NCI-H526 (cell line): ENCODE data around the gene GNAI3.

Source experiments
- DNase-seq, 2 experiments: peaks; one replicate each; lab custom pipeline; 2025; lab: John Stamatoyannopoulos, UW

The GNAI3 gene

DNA sequence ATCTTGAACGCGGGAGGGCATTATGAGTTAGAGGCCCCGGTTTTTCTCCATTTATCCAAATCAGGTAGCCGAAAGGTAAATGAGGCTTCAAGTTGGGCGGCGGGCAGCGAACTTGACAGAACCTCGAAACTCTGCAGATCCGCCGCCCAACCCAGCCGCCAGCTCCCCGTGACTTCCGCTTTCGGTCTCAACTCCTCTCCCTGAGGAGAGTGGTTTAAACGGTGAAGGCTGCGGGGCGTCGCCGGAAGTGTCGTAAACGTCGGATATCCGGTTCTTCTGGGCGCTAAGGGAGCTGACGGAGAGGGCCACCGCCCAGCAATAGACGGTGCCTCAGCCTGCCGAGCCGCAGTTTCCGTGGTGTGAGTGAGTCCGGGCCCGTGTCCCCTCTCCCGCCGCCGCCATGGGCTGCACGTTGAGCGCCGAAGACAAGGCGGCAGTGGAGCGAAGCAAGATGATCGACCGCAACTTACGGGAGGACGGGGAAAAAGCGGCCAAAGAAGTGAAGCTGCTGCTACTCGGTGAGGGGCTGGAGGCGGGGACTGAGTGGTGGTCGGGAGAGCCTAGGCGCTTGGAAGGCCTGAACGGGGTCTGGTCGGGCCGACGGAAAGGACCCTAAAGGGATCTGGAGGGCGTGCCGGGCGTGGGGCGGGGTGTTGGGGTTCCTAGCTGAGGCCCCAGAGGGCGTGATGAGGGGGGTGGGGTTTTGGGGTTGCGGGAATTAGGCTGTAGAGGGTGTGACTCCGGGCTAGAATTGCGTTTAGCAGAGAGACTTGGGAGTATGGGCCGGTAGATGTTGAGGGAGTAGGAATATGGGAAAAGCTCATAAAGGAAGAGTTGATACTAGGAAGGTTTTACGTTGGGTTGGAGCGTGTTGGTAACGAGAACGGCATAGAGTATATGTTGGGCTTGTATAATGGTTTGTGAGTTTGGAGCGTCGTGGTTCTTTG lies at the start of gene GNAI3:
GNAI3 (plus strand) TSS at position 295 of the 947 bp plus-strand sequence; CDS start at position 401, 106 bp downstream.
- peak; percentile 96 to 98 for DNase-seq

GRCh38 chr1:109499081-109499480 lies 49.3 kb upstream of the GNAI3 start:
- DNase-seq: no peak

- DNase-seq: peak; percentile 18 to 49
Measured at GRCh38 chr1:109499661-109500536, 48.5 kb upstream of the GNAI3 start.

GRCh38 chr1:109500941-109501381 lies 47.5 kb upstream of the GNAI3 start:
- DNase-seq: no peak

- DNase-seq: no peak
Measured at GRCh38 chr1:109501644-109502363, 46.6 kb upstream of the GNAI3 start.

DNA sequence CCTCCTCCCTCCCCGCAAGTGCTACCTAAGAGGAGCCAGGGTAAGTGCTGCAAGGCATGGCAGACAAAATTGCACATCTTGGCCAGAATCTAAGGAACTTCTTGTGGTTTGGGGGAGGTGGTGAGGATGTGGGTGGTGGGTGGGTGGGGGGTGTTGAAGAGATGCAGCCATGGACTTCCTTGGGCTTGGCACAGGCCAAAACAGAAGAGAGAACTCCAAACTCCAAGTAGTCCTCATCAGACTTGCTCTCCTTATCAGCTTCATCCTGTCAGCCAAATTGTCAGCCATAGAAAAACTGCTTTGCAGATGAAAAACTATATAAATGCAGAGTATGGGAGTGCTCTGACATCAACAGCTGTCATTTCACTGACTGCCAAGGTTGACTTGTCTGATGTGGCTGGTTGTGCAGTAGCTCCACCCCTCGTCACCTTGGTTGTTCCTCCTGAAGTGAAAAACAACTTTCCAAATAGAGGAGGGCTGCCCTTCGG lies 46.0 kb upstream of the GNAI3 start:
- DNase-seq: no peak

GRCh38 chr1:109503935-109504334 lies 44.5 kb upstream of the GNAI3 start:
- DNase-seq: no peak

DNA sequence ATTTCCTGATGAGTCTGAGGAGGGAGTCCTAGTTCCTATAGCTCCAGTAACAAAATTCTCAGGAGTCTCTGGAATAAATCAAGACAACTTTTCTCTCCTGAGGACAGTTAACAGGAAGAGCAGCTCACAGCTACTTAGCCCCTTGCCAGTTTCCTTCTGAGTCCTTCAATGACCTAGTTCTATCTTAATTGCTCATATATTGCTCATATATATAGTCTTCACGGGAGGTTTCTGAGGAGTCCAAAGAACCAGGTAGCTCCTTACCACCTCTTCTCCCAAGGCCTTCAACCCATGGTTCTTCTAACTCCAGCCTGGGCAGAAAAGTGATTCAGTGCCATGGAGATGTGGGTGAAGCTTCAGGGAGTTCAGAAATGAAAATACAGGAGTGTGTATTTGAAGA lies 43.4 kb upstream of the GNAI3 start:
- no peak for DNase-seq

DNA sequence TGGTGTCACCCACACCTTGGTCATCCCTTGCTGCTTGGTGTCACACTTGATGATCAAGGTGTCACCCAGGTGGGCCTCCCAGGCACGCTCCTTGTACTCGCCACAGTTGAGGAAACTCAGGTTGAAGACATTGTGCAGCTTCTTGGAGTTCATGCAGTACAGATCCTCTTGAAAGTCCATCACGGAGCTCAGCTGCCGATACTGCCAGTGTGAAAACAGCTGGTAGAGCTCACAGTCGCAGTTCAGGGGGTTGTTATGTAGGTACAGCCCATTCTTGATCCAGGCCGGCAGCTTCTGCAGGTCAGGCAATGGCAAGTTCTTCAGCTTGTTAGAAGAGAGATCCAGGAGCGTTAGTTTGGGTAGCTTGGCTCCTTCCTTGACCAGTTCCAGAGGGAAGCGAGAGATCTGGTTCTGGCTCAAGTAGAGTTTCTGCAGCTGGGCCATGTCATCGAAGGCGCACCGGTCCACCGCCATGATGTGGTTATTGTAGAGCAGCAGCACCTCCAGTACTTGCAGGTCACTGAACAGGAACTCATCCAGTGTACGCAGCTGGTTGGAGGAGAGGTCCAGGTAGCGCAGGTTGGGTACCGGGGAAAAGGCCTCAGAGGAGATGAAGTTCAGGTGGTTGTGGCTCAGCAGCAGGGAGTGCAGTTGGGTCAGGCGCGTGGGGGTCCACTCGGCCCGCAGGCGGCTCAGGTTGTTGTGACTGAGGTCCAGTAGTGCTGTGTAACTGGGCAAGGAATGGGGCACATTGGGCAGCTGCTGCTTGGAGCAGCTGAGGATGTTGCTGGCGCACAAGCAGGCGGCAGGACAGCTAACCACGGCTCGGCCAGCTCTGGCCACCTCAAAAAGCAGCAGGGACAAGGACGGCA lies 40.2 kb upstream of the GNAI3 start:
- no peak for DNase-seq

- no peak for DNase-seq
Measured at GRCh38 chr1:109508873-109509175, 39.6 kb upstream of the GNAI3 start.

- DNase-seq: peak; percentile 6 to 85
Measured at GRCh38 chr1:109509176-109510134, 39.0 kb upstream of the GNAI3 start, which contains the start of gene AMIGO1. Gene AMIGO1 (minus strand): TSS chr1:109509727. CDS start chr1:109508912, 815 bp downstream.

- DNase-seq: no peak
Measured at GRCh38 chr1:109513110-109513710, 35.2 kb upstream of the GNAI3 start.

GRCh38 chr1:109514846-109515245 lies 33.6 kb upstream of the GNAI3 start:
- DNase-seq: no peak

DNA sequence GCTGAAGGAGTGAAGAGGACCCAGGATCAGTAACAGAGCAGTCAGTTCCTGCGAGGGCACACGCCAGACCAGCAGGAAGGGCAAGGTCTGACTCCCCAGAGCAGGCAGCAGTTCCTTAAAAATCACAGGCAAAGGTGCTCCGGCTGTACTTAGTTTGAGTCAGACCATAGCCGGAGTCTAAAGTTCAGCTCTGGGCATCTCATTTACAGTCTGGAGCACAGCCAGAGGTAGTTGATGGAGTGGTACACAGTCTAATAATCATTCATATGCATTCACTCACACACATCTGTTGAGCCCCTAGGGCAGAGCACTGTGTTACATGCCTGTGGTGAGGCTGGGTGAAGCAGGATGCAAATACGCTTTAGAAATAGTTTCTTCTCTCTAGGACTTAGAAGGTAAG lies 31.5 kb upstream of the GNAI3 start:
- DNase-seq: peak; percentile 70 to 71

DNA sequence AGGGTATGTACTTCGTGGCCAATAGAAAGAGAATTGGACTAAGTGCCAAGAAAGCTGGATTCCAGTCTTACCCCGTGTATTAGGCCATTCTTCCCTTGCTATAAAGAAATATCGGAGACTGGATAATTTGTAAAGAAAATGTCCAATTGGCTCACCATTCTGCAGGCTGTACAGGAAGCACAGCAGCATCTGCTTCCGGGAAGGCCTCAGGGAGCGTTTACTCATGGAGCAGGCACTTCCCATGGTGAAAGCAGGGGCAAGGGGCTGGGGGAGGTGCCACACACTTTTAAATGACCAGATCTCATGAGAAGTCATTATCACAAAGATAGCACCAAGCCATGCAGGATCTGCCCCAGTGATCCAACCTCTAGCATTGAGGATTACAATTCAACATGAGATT lies 31.1 kb upstream of the GNAI3 start:
- no peak for DNase-seq

- no peak for DNase-seq
Measured at GRCh38 chr1:109521002-109521951, 27.1 kb upstream of the GNAI3 start.

GRCh38 chr1:109522026-109522425 lies 26.4 kb upstream of the GNAI3 start:
- DNase-seq: no peak

DNA sequence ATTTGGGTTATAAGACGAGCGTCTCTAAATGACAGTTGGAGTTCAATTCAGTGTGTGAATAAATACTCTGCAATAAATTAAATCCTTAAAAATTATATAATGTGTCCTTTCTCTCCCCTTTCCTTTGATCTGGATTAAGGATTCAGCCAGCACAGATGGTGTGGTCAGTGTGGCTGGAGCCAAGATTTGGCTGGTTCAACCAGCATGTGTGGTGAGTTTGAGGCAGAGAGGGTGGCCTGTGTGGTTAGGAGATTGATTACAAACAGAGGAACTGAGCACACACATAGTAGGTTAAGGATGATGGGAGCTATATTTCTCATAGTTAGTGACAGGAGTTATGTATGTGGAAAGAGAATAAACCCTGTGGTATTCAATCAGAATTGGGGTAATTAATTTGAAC lies 24.7 kb upstream of the GNAI3 start:
- DNase-seq: no peak
